Calu3 (cell line): ENCODE measurements around the gene MYBBP1A. TPM values are rescaled to one million over a fixed set of nuclear protein-coding genes. Genes with fewer than 3 reads are reported as not detected.

Experiments used
- BruUV-seq: library from RNA; stranded (reverse); fragments of 400-500 nt; replicated peaks from 2 replicates; lab custom pipeline; 2021; lab: Mats Ljungman, UMichigan
- CTCF ChIA-PET: fragments of 300-600 bp; sonication (Branson Sonifier 250); formaldehyde crosslinking; loops from one replicate; lab custom pipeline; 2022; ENCODE audit warnings: antibody characterized with exemption; lab: Charles Lee
- DNase-seq: peaks from one replicate; pipeline ENCODE4 v3.0.0; 2022
- H3K27ac Mint-ChIP-seq: one replicate; pipeline ENCODE4 v1.8.0; 2022; ENCODE audit warnings: mixed read lengths; ENCODE audit not compliant: unreplicated experiment
- H3K27me3 Mint-ChIP-seq: one replicate; pipeline ENCODE4 v1.8.0; 2022; ENCODE audit warnings: mixed read lengths; ENCODE audit not compliant: unreplicated experiment
- H3K36me3 Mint-ChIP-seq: one replicate; pipeline ENCODE4 v1.8.0; 2022; ENCODE audit warnings: mild to moderate bottlenecking, moderate library complexity, mixed read lengths; ENCODE audit not compliant: insufficient read depth, unreplicated experiment
- H3K4me1 Mint-ChIP-seq: one replicate; pipeline ENCODE4 v1.8.0; 2022; ENCODE audit warnings: mild to moderate bottlenecking, low read depth, mixed read lengths; ENCODE audit not compliant: unreplicated experiment
- H3K4me3 Mint-ChIP-seq: one replicate; pipeline ENCODE4 v1.8.0; 2022; ENCODE audit warnings: mild to moderate bottlenecking, low read depth, moderate library complexity, mixed read lengths; ENCODE audit not compliant: unreplicated experiment
- H3K9me3 Mint-ChIP-seq: one replicate; pipeline ENCODE4 v1.8.0; 2022; ENCODE audit warnings: low read depth, mixed read lengths; ENCODE audit not compliant: unreplicated experiment
- intact Hi-C: fragments of 100-400 bp; cut with micrococcal nuclease; formaldehyde crosslinking; loops from one replicate; pipeline ENCODE4 v1.10.0; 2022; ENCODE audit not compliant: unreplicated experiment
- total RNA-seq: library from RNA; stranded (reverse); gene quantifications from 2 replicates; pipeline ENCODE4 v1.2.3, GENCODE V29; 2022
- TF ChIP-seq, protein P1 (sequence below): fragments of 200-600 bp; IDR thresholded peaks from one replicate; pipeline ENCODE4 v1.8.0; 2022; ENCODE audit warnings: antibody characterized with exemption; ENCODE audit not compliant: unreplicated experiment

The MYBBP1A gene
- total RNA-seq, 1 experiment from 2014 or later, result 64.2 TPM

DNA sequence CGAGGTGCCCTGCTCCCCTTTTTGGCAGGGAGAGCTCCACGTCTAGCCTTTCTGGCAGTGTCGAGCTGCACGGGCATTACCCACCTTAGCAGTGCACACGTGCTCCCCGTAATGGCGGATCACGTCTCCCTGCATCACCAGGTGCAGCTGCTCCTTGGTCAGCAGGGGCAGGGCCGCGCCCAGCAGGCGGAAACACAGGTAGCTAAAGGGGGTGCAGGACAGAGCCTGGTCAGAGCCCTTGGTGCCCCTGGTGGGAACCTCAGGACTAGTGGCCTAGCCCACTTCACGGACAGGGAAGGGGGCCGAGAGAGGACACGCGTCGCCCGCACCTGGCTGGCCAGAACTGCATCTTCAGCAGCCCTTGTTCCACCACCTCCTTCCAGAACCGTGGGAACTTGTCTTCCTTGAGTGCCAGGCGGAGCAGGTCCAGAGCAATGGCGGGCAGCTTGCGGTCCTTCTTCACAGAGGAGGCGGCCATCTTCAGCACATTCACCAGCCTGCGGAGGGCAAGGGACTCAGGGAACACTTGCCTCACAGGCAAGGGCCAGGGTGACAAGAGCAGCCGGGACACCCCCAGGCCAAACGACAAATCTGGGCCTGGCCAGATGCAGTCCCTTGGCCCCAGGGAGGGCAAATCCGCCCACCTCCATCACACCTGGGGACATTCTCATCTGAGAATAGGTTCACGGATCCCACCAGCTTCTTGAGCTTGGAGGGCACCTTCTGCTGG lies 3.2 kb downstream of the MYBBP1A start:
- no peaks in the 10 kb centered on the region for H3K9me3 Mint-ChIP-seq
- TF ChIP-seq, protein P1, sequence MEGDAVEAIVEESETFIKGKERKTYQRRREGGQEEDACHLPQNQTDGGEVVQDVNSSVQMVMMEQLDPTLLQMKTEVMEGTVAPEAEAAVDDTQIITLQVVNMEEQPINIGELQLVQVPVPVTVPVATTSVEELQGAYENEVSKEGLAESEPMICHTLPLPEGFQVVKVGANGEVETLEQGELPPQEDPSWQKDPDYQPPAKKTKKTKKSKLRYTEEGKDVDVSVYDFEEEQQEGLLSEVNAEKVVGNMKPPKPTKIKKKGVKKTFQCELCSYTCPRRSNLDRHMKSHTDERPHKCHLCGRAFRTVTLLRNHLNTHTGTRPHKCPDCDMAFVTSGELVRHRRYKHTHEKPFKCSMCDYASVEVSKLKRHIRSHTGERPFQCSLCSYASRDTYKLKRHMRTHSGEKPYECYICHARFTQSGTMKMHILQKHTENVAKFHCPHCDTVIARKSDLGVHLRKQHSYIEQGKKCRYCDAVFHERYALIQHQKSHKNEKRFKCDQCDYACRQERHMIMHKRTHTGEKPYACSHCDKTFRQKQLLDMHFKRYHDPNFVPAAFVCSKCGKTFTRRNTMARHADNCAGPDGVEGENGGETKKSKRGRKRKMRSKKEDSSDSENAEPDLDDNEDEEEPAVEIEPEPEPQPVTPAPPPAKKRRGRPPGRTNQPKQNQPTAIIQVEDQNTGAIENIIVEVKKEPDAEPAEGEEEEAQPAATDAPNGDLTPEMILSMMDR, result no peak
- no TSS peak for BruUV-seq
- intact Hi-C loops, result no loop called here
- DNase-seq, result no peak
- H3K4me1 Mint-ChIP-seq, result peaks cover 8% of the 10 kb centered on the region
- no peak overlapping the region for H3K4me3 Mint-ChIP-seq
- H3K27me3 Mint-ChIP-seq, result no peaks in the 10 kb centered on the region
- no peak overlapping the region for H3K27ac Mint-ChIP-seq
- H3K36me3 Mint-ChIP-seq, result peaks cover 63% of the 10 kb centered on the region
- CTCF ChIA-PET, result no interaction called here

DNA sequence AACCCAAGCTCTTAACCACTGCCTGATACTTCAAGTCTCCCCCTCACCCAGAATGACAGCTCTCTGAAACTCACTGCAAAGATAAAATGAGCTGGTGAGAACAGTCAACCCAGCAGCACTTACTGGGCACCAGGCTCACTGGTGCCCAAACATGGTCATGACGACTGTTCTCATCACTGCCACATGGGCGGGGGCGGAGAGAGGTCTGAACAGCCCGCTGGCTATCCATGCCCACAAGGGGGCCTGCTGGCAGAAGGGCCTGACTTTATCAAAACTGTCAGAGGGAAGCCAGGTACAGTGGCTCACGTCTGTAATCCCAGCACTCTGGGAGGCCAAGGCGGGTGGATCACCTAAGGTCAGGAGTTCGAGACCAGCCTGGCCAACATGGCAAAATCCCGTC lies 4.0 kb downstream of the MYBBP1A start:
- H3K36me3 Mint-ChIP-seq, result peaks cover 71% of the 10 kb centered on the region
- CTCF ChIA-PET, result no interaction called here

DNA sequence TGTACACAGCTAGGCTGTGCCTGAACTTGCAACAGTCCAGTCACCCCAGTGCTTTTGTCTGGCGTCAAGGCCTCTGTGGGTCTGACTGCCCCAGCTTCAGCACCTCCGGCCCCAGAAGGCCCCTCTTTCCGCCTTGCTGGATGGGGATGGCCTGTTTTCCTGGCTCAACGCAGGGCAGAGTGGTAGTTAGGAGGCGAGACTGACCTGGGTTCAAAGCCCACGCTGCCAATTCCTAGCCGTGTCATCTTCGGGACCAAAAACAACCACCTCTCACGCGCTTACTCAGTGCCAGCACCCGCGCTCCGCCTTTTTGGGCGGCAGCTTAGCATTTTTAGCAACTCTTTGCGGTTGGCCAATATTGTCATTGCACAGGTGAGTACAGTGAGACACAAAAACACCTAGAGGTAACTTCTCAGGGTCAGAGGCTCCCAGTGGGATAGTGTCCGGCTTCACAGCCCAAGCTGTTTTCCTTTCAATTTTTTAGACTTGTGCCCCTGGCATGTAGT lies 4.6 kb downstream of the MYBBP1A start:
- intact Hi-C loops, result no loop called here
- CTCF ChIA-PET, result no interaction called here
- BruUV-seq, result no TSS peak
- no peaks in the 10 kb centered on the region for H3K27me3 Mint-ChIP-seq
- H3K27ac Mint-ChIP-seq, result peak overlapping the region; percentile 47
- TF ChIP-seq, protein P1, result no peak
- no peak for DNase-seq
- no peak overlapping the region for H3K4me3 Mint-ChIP-seq
- no peaks in the 10 kb centered on the region for H3K9me3 Mint-ChIP-seq
- H3K4me1 Mint-ChIP-seq, result peaks cover under 1% of the 10 kb centered on the region
- H3K36me3 Mint-ChIP-seq, result peaks cover 76% of the 10 kb centered on the region

More for the DNA sequence above, 4.0 kb downstream of the MYBBP1A start:
- Mint-ChIP-seq H3K27me3 (no peaks in the 10 kb centered on the region), H3K9me3 (no peaks in the 10 kb centered on the region), H3K4me3 (no peak overlapping the region), H3K4me1 (peaks cover 6% of the 10 kb centered on the region), H3K27ac (peak overlapping the region; percentile 47)
- TF ChIP-seq, protein P1, result no peak
- intact Hi-C loops, result no loop called here
- no TSS peak for BruUV-seq
- no peak for DNase-seq

DNA sequence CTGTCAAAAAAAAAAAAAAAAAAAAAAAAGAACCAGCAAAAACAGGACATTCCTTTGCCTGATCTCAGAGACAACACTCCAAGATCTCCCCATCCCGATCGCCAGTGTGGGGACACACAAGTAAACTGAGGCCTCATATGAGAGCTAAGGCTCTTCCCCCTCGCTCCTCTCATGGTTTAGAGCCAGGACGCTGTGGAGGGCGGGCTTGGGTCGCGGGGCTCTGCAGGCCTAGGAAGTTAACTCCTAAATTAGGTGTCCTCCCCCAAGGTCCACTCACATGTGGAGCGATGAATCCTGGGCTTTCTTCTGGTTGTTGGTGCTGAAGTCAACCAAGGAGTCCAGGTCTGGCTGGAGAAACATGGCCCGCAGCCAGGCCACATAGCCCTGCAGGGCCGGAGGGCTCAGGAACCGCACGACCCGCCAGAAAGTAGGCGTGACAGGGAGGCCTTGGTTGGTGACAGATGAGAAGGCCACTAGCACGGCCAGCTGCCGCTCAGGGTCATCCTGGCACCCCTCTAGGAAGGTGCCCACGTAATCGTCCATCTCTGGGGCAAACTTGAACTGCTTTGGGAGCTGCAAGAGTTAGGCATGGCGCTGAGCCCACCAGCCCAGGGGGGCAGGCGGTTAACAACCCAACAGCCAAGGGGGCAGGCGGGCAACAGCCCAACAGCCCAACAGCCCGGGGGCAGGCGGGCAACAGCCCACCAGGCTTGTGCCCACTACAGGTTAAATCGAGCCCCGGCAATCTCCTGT lies 5.2 kb downstream of the MYBBP1A start:
- no TSS peak for BruUV-seq
- Mint-ChIP-seq H3K9me3 (no peaks in the 10 kb centered on the region), H3K27me3 (no peaks in the 10 kb centered on the region), H3K4me1 (no peaks in the 10 kb centered on the region), H3K4me3 (no peak overlapping the region), H3K36me3 (peaks cover 76% of the 10 kb centered on the region), H3K27ac (no peak overlapping the region)
- TF ChIP-seq, protein P1, result no peak
- CTCF ChIA-PET, result no interaction called here
- intact Hi-C loops, result no loop called here
- no peak for DNase-seq
